ENCODE data around the gene RYR2. TPM values are rescaled to one million over a fixed set of nuclear protein-coding genes. Genes with fewer than 3 reads are reported as not detected.

RYR2 gene
- polyA plus RNA-seq, 1 of the 3 experiments (the other 2 are of a cell fraction) = under 0.01 TPM

DNA sequence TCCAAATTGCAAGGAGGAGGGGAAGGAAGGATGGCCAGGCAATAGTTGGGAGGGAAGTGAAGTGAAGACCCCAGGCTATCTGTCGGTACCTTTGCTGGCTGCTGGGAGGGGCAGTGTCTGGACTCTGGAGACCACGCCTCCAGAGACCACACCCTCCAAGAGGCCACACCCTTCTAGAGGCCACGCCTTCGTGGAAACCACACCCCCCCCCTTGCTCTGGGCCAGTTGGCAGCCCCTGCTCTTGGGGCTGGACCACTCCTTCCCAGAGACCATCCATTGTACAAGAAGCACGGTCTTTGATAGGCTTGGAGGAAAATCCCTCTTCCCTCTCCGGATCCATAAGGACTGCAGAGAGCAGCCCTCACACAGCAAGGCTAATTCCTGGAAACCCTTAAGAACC lies 73.1 kb downstream of the RYR2 start:
- no peak for DNase-seq
- Histone ChIP-seq H3K36me3 (replicated peaks in 1 of 2; ENCODE audit: control insufficient read depth in 1 of 2, insufficient read depth in 2 of 2, low read length in 1 of 2) (no peaks in the 10 kb centered on the region), H3K9me3 (no peaks in the 10 kb centered on the region), H3F3A (replicated peaks; ENCODE audit: insufficient read depth) (no peaks in the 10 kb centered on the region), H3K79me2 (ENCODE audit: insufficient read depth) (no peaks in the 10 kb centered on the region), H3K4me1 (ENCODE audit: control insufficient read depth in 1 of 2, insufficient read depth in 2 of 2, low read depth in 1 of 2, low read length in 1 of 2) (no peaks in the 10 kb centered on the region), H3K4me2 (no peak overlapping the region), H3K4me3 (ENCODE audit: low read depth in 2 of 2, low read length in 1 of 2) (no peak overlapping the region), H4K20me1 (ENCODE audit: insufficient read depth) (no peaks in the 10 kb centered on the region), H3K9me2 (no peaks in the 10 kb centered on the region), H3K27me3 (ENCODE audit: insufficient read depth) (no peaks in the 10 kb centered on the region), H3K9ac (no peak overlapping the region), H3K27ac (ENCODE audit: low read depth in 2 of 2, low read length in 1 of 2) (no peak overlapping the region), H2AFZ (ENCODE audit: low read depth) (no peak overlapping the region)
- ChIA-PET POLR2A (no interaction called here), CTCF (no interaction called here)
- 47% methylated on average over 5 of the region's 6 CpGs for WGBS (ENCODE audit: low lambda C conversion rate)
- TF ChIP-seq RFX5 (IDR thresholded peaks at IDR 0.05; ENCODE audit: low read length) (no peak), TAF1 (IDR thresholded peaks at IDR 0.05; ENCODE audit: borderline replicate concordance, low read depth, low read length) (no peak), FOXJ3 (CRISPR knock-in tag; IDR thresholded peaks at IDR 0.05) (no peak), RCOR1 (IDR thresholded peaks at IDR 0.05; ENCODE audit: low read length) (no peak), RXRA (IDR thresholded peaks at IDR 0.05; ENCODE audit: borderline replicate concordance, low read depth) (no peak), GABPA (IDR thresholded peaks at IDR 0.05; ENCODE audit: low read depth) (no peak), TEAD4 (IDR thresholded peaks at IDR 0.05; ENCODE audit: borderline replicate concordance, insufficient read depth) (no peak), FOXM1 (IDR thresholded peaks at IDR 0.05; ENCODE audit: low read depth) (no peak), NRF1 (IDR thresholded peaks at IDR 0.05; ENCODE audit: low read depth, low read length) (no peak), MXI1 (IDR thresholded peaks at IDR 0.05; ENCODE audit: low read depth, low read length) (no peak), FOSL2 (IDR thresholded peaks at IDR 0.05; ENCODE audit: borderline replicate concordance, low read depth) (no peak), EP300 (IDR thresholded peaks at IDR 0.05; ENCODE audit: borderline replicate concordance in 1 of 2, low read depth in 1 of 2, low read length in 1 of 2) (no peak), ELF1 (IDR thresholded peaks at IDR 0.05) (no peak)
- TF ChIP-seq, protein P1, sequence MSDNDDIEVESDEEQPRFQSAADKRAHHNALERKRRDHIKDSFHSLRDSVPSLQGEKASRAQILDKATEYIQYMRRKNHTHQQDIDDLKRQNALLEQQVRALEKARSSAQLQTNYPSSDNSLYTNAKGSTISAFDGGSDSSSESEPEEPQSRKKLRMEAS (IDR thresholded peaks at IDR 0.05; ENCODE audit: low read depth) = no peak

- no peak overlapping the region for H2AFZ ChIP-seq (ENCODE audit: low read depth)
- WGBS (ENCODE audit: low lambda C conversion rate) = 51% methylated on average over 6 of the region's 6 CpGs
- no peaks in the 10 kb centered on the region for H3K27me3 ChIP-seq (ENCODE audit: insufficient read depth)
- no peak overlapping the region for H3K9ac ChIP-seq
- H3K9me2 ChIP-seq = no peaks in the 10 kb centered on the region
- H3K4me3 ChIP-seq (ENCODE audit: low read depth in 2 of 2, low read length in 1 of 2) = no peak overlapping the region
- POLR2A ChIA-PET = no interaction called here
- no peak for DNase-seq
- H3K27ac ChIP-seq (ENCODE audit: low read depth in 2 of 2, low read length in 1 of 2) = no peak overlapping the region
- no peaks in the 10 kb centered on the region for H3K9me3 ChIP-seq
- CTCF ChIA-PET = no interaction called here
- H3K4me1 ChIP-seq (ENCODE audit: control insufficient read depth in 1 of 2, insufficient read depth in 2 of 2, low read depth in 1 of 2, low read length in 1 of 2) = no peaks in the 10 kb centered on the region
- no peak overlapping the region for H3K4me2 ChIP-seq
- H3K79me2 ChIP-seq (ENCODE audit: insufficient read depth) = no peaks in the 10 kb centered on the region
- H4K20me1 ChIP-seq (ENCODE audit: insufficient read depth) = no peaks in the 10 kb centered on the region
- H3K36me3 ChIP-seq (replicated peaks in 1 of 2; ENCODE audit: control insufficient read depth in 1 of 2, insufficient read depth in 2 of 2, low read length in 1 of 2) = no peaks in the 10 kb centered on the region
- H3F3A ChIP-seq (replicated peaks; ENCODE audit: insufficient read depth) = no peaks in the 10 kb centered on the region
- TF ChIP-seq FOXJ3 (CRISPR knock-in tag; IDR thresholded peaks at IDR 0.05) (no peak), NRF1 (IDR thresholded peaks at IDR 0.05; ENCODE audit: low read depth, low read length) (no peak), NFIC (IDR thresholded peaks at IDR 0.05; ENCODE audit: borderline replicate concordance) (no peak), POLR2AphosphoS5 (IDR thresholded peaks at IDR 0.05; ENCODE audit: low read depth, low read length) (no peak), GATA2 (CRISPR knock-in tag; IDR thresholded peaks at IDR 0.05) (no peak), CHD2 (IDR thresholded peaks at IDR 0.05; ENCODE audit: low read length, partially characterized antibody) (no peak), RXRA (IDR thresholded peaks at IDR 0.05; ENCODE audit: borderline replicate concordance, low read depth) (no peak), ELF1 (IDR thresholded peaks at IDR 0.05) (no peak), ZBTB33 (IDR thresholded peaks at IDR 0.05; ENCODE audit: borderline replicate concordance, low read depth) (no peak), JUND (IDR thresholded peaks at IDR 0.05) (no peak), YY1 (IDR thresholded peaks at IDR 0.05; ENCODE audit: low read depth) (no peak), CTCF (IDR thresholded peaks at IDR 0.05) (no peak), FOXM1 (IDR thresholded peaks at IDR 0.05; ENCODE audit: low read depth) (no peak), TAF1 (IDR thresholded peaks at IDR 0.05; ENCODE audit: borderline replicate concordance, low read depth, low read length) (no peak), RAD21 (IDR thresholded peaks at IDR 0.05; ENCODE audit: low read length) (no peak), GABPA (IDR thresholded peaks at IDR 0.05; ENCODE audit: low read depth) (no peak)
- TF ChIP-seq, protein P2, sequence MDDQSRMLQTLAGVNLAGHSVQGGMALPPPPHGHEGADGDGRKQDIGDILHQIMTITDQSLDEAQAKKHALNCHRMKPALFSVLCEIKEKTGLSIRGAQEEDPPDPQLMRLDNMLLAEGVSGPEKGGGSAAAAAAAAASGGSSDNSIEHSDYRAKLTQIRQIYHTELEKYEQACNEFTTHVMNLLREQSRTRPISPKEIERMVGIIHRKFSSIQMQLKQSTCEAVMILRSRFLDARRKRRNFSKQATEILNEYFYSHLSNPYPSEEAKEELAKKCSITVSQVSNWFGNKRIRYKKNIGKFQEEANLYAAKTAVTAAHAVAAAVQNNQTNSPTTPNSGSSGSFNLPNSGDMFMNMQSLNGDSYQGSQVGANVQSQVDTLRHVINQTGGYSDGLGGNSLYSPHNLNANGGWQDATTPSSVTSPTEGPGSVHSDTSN (IDR thresholded peaks at IDR 0.05) = no peak
- TF ChIP-seq, protein P3, sequence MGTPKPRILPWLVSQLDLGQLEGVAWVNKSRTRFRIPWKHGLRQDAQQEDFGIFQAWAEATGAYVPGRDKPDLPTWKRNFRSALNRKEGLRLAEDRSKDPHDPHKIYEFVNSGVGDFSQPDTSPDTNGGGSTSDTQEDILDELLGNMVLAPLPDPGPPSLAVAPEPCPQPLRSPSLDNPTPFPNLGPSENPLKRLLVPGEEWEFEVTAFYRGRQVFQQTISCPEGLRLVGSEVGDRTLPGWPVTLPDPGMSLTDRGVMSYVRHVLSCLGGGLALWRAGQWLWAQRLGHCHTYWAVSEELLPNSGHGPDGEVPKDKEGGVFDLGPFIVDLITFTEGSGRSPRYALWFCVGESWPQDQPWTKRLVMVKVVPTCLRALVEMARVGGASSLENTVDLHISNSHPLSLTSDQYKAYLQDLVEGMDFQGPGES (IDR thresholded peaks at IDR 0.05; ENCODE audit: low read depth, low read length) = no peak
Observed at GRCh38 chr1:237119091-237119490, 77.1 kb downstream of the RYR2 start.

All from SK-N-SH (cell line).